Posterior cingulate gyrus (tissue), 11 donors: ENCODE measurements around the gene KHK.
"Not testable (repeated sequence)": the region's sequence is repeated elsewhere in the genome, so short reads cannot be mapped to it uniquely, and the experiment has no call there.

Experiments used
- DNase-seq, 10 donors: peaks; one replicate each; pipeline versions ENCODE4 v3.0.0 to v3.0.0-alpha.2; 2020 to 2021; ENCODE audit warnings: mixed read lengths in 3 of 10
- intact Hi-C: fragments of 100-400 bp; cut with DNase I; formaldehyde crosslinking; loops from one replicate; pipeline ENCODE4 v1.15.1; 2023

The KHK gene

GRCh38 chr2:27118525-27119329 is 32.2 kb downstream of the KHK start, which contains the start of gene CGREF1:
CGREF1 (minus strand) TSS chr2:27119128; CDS start chr2:27104366, 14,762 bp downstream.
- peak in 4 of 10 donors; percentile 30 to 89 (median 68) for DNase-seq
- intact Hi-C loops: no loop called here

GRCh38 chr2:27119330-27119670 is 32.7 kb downstream of the KHK start:
- intact Hi-C loops: not testable (repeated sequence)
- DNase-seq: peak in 1 of 10 donors; percentile 30

DNA sequence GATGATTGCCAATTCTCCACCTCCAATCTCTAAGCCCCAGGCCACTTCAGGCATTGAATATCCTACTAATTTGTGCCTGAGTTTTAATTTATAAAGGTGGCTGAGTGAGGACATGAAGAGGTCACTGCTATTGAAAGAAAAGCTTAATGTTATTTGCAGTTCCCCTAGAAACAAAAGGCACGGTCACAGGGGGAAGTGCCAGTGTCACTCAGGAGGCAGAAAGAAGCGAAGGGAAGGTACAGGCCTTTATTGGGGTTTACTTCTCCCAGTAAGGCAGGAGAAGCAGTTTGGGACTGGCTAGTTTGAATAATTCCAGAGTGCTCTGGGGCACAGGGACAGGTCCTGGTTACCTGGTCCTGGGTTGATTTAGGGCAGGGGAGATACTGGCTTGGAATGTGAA is 35.3 kb downstream of the KHK start:
- intact Hi-C loops: no loop called here
- no peak for DNase-seq

GRCh38 chr2:27122791-27123190 is 36.2 kb downstream of the KHK start:
- peak in 1 of 10 donors; percentile 71 for DNase-seq
- intact Hi-C loops: no loop called here

DNA sequence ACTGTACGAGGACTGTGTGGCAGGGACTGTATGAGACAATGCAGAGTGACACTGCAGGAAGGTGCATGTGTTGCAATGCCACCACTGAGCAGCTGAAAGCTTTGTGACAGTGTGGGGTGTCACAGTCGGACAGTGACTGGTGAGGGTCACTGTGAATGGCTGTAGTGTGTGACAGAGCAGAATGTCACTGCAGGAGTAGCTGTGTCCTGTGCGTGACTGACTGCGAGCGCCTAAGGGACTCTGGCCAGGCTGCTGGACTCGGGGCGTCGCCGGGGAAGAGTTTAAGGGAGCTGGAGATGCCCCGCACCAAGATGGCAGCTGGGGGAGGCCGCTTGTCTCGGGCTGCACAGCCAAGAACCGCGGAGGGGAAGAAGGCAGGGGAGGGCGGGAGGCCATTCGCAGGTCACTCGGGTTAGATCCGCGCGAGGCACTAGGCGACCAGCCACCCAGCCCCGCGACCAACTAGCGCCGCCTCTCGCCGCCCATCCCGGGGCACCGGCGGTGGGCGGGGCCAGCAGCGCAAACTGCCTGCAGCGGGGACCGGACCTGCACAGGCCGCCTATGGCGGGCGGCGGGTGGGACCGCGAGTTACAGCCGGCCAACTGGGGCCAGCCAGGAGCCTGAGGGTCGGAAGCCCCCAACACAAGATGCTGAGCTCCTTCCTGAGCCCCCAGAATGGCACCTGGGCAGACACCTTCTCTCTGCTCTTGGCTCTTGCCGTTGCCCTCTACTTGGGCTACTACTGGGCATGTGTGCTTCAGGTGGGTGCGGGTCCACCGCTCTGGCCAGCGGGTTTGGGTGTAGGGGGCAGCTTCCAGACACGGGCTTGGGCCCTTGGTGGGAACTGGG is 37.0 kb downstream of the KHK start, which contains the start of gene ABHD1:
Gene ABHD1 (plus strand): TSS at position 514 of the 849 bp plus-strand sequence. CDS start 134 bp downstream, at position 648.
- intact Hi-C loops: no loop called here

DNA sequence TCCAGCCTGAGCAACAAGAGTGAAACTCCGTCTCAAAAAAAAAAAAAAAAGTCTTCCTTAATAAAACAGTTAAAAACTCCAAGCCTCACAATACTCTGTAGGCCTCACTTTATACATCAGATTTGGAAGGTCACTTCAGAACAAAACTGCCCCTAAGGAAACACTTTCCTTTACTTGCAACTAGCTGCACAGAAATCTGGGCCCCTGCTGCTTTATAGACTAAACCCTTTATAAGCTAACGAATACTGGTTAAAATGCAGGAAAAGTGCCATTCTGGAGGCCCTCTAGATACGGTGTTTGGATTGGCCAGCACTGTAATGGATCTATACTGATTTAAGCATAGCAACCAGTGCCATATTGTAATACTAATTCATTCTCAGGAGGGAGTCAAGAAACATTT is 38.5 kb downstream of the KHK start:
- no peak for DNase-seq
- intact Hi-C loops: no loop called here

More for the DNA sequence above, 37.0 kb downstream of the KHK start, which contains the start of gene ABHD1:
- DNase-seq: peak; percentile 53 to 97 (median 78)

- no peak for DNase-seq
- intact Hi-C loops: no loop called here
Observed at GRCh38 chr2:27126252-27126710, 39.7 kb downstream of the KHK start.

DNA sequence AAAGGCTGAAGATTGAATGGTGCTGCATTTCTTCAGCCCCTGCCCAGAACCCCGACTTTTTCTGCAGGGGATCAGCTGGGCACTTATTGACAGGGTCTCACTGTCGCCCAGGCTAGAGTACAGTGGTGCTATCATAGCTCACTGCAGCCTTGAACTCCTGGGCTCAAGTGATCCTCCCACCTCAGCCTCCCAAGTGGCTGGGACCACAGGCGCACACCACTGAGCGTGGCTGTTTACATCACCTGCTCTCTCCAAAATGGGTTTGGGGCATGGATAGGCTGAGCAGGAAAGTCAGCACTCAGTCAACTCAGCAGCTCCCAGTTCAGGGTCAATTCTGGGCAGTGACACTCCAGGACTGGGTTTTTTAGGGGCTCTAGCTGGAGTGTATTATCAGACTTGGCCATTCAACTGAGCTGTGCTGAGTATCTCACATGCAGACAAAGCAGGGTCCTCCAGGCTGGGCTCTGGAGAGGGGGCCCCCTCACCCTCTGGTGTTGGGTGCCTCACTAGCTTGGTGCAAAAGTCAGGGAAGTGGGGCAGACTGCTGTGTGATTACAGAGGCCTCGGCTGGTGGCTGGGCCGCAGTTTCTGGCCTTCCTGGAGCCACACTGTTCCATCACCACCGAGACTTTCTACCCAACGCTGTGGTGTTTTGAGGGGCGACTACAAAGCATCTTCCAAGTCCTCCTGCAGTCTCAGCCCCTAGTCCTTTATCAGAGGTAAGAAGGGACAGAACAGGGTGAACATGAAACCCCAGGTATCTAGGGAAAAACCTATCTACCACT is 41.5 kb downstream of the KHK start:
- no peak for DNase-seq
- intact Hi-C loops: no loop called here

- intact Hi-C loops: no loop called here
- no peak for DNase-seq
Observed at GRCh38 chr2:27128668-27129571, 42.3 kb downstream of the KHK start.

DNA sequence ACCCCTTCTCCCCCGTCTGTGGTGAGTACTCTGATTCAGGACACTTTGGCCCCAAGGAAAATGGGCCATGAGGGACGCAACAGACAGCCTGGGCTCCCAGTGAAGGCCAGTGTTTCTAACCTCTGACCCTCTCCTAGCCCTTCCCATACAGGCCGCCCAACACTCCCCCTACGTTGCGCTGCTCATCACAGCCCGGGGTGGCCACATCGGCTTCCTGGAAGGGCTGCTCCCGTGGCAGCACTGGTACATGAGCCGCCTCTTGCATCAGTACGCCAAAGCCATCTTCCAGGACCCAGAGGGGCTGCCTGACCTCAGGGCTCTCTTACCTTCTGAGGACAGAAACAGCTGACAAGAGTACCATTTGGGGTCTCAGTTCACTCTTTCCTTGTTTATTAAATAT is 43.8 kb downstream of the KHK start:
- no peak for DNase-seq
- intact Hi-C loops: loop anchor here (5.0 kb wide), 2 partner anchors 43 to 82 kb away; partner anchors contain the start of genes ATRAID, KHK and SLC5A6

- intact Hi-C loops: loop anchor here (5.0 kb wide), 2 partner anchors 44 to 81 kb away; partner anchors contain the start of genes ATRAID, KHK and SLC5A6
- DNase-seq: no peak
Observed at GRCh38 chr2:27131429-27131828, 44.9 kb downstream of the KHK start.

- no peak for DNase-seq
- intact Hi-C loops: loop anchor here (5.0 kb wide), 2 partner anchors 46 to 79 kb away; partner anchors contain the start of genes ATRAID, KHK and SLC5A6
Observed at GRCh38 chr2:27133195-27133875, 46.8 kb downstream of the KHK start.

DNA sequence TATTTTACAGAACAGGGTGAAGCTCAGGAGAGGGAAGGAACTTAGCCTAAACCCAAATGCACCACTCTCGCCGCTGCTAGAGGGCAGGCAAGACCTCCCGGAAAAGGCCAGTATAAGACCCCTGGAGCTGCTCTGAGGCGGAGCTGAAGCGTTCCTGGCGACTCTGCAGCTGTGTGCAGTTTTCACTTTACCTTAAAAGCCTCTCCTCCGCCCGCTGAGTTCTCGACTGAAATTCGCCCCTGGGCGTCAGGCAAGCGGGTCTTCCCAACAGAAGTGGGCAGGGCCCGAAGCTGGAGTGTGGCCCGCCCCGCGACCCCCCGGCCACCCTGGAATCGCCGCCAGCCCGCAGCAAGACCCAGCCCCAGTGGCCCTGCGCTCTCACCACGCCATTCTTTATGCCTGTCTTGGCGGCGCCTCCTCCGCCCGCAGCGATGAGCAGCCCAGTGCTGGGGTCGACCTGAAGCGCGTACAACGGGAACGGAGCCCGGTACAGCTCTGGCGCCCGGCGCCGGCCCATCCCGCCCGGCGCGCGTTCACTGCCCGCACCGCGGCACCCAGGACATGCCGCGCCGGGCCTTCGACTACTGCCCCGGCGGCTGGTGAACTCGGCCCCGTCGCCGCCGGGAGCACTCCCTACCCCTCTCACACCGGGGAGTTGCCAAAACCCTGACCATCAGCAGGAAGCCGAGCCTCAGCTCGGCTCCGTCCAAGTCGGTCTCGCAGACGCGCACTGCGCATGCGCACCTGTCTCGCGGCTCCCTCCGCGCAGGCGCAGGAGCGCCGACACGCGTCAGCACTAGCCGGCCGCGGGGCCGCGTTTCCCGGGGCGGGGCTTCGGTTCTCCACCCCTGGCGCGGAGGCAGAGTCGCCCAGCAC is 47.6 kb downstream of the KHK start, which contains the start of gene PREB:
Gene PREB (minus strand): TSS at position 732 of the 876 bp plus-strand sequence. CDS start 215 bp downstream, at position 517.
- DNase-seq: peak; percentile 90 to 99 (median 96)
- intact Hi-C loops: loop anchor here (5.0 kb wide), 2 partner anchors 47 to 78 kb away; partner anchors contain the start of genes ATRAID, KHK and SLC5A6

DNA sequence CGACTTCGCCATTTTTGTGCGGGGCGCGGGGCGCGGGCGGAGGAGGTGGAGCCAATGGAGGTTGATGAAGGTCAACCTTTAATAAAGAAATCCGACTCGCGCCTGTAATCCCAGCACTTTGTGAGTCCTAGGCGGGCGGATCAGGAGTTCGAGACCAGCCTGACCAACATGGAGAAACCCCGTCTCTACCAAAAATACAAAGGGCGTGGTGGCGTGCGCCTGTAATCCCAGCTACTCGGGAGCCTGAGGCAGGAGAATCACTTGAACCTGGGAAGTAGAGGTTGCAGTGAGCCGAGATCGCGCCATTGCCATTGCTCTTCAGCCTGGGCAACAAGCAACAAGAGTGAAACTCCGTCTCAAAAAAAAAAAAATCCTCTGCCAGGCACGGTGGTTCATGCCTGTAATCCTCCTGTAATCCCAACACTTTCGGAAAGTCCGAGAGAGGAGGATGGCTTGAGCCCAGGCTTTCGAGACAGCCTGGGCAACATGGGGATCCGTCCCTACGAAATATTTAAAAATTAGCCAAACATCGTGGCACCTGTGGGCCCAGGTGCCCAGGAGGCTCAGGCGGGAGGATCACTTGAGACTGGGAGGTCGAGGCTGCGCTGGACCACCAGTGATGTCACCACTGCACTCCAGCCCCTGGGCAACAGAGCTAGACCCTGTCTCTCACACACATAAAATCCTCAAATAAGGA is 48.4 kb downstream of the KHK start:
- DNase-seq: no peak
- intact Hi-C loops: loop anchor here (5.0 kb wide), 2 partner anchors 48 to 77 kb away; partner anchors contain the start of genes ATRAID, KHK and SLC5A6

GRCh38 chr2:27135478-27135955 is 48.9 kb downstream of the KHK start:
- peak in 1 of 10 donors; percentile 84 for DNase-seq
- intact Hi-C loops: no loop called here

- DNase-seq: peak in 1 of 10 donors; percentile 35
- intact Hi-C loops: no loop called here
Observed at GRCh38 chr2:27136751-27137150, 50.2 kb downstream of the KHK start.
